Hepatocyte (in vitro differentiated cells): Measurements from ENCODE around the gene RPS21. TPM values are rescaled to one million over a fixed set of nuclear protein-coding genes. Genes with fewer than 3 reads are reported as not detected.

Experiments
- DNase-seq: peaks from one replicate; pipeline ENCODE4 v3.0.0-alpha.2; 2016; ENCODE audit warnings: low spot score
- H2AFZ ChIP-seq: fragments of 200-600 bp; sonication (generic); 2 replicates; pipeline ENCODE4 v1.6.0; 2016; ENCODE audit warnings: antibody characterized with exemption, mild to moderate bottlenecking
- H3K27ac ChIP-seq: fragments of 200-600 bp; sonication (generic); 2 replicates; pipeline ENCODE4 v1.5.1; 2016; ENCODE audit warnings: mild to moderate bottlenecking
- H3K27me3 ChIP-seq: fragments of 200-600 bp; sonication (generic); 2 replicates; pipeline ENCODE4 v1.6.1; 2016
- H3K36me3 ChIP-seq: fragments of 200-600 bp; sonication (generic); replicated peaks from 2 replicates; pipeline ENCODE4 v1.5.1; 2016; ENCODE audit warnings: low read depth; ENCODE audit not compliant: insufficient read depth
- H3K4me1 ChIP-seq: fragments of 200-600 bp; sonication (generic); 2 replicates; pipeline ENCODE4 v1.5.1; 2016; ENCODE audit warnings: mild to moderate bottlenecking, moderate library complexity; ENCODE audit not compliant: insufficient read depth
- H3K4me2 ChIP-seq: fragments of 200-600 bp; sonication (generic); 2 replicates; pipeline ENCODE4 v1.6.0; 2016
- H3K4me3 ChIP-seq: fragments of 200-600 bp; sonication (generic); 2 replicates; pipeline ENCODE4 v1.5.1; 2016; ENCODE audit warnings: mild to moderate bottlenecking
- H3K79me2 ChIP-seq: fragments of 200-600 bp; sonication (generic); 2 replicates; pipeline ENCODE4 v1.6.0; 2017; ENCODE audit warnings: mild to moderate bottlenecking
- H3K9me2 ChIP-seq: fragments of 200-600 bp; sonication (generic); replicated peaks from 2 replicates; pipeline ENCODE4 v1.6.0; 2017; ENCODE audit warnings: mild to moderate bottlenecking; ENCODE audit not compliant: insufficient read depth
- H3K9me3 ChIP-seq: fragments of 200-600 bp; sonication (generic); 2 replicates; pipeline ENCODE4 v1.5.1; 2016; ENCODE audit warnings: low read depth, mild to moderate bottlenecking
- H4K20me1 ChIP-seq: fragments of 200-600 bp; sonication (generic); 2 replicates; pipeline ENCODE4 v1.6.0; 2016; ENCODE audit warnings: mild to moderate bottlenecking; ENCODE audit not compliant: insufficient read depth, poor library complexity, severe bottlenecking
- CTCF ChIP-seq: fragments of 200-600 bp; sonication (generic); IDR thresholded peaks from 2 replicates; pipeline ENCODE4 v1.5.1; 2016; ENCODE audit warnings: antibody characterized with exemption, mild to moderate bottlenecking; ENCODE audit not compliant: poor library complexity
- EZH2 ChIP-seq: fragments of 200-600 bp; sonication (generic); IDR thresholded peaks from 2 replicates; pipeline ENCODE4 v1.6.1; 2016; ENCODE audit warnings: antibody characterized with exemption, mild to moderate bottlenecking, borderline replicate concordance
- EZH2phosphoT487 ChIP-seq: fragments of 200-600 bp; sonication (generic); IDR thresholded peaks from one replicate; pipeline ENCODE4 v1.6.1; 2018; ENCODE audit warnings: antibody characterized with exemption, mild to moderate bottlenecking, low read depth, moderate library complexity; ENCODE audit not compliant: unreplicated experiment, severe bottlenecking
- WGBS: methylation state at CpG from one replicate; pipeline ENCODE4 v1.1.6; 2016; ENCODE audit warnings: low lambda C conversion rate; ENCODE audit errors: missing lambda C conversion rate; 5-methylcytosine and 5-hydroxymethylcytosine counted together
- polyA plus RNA-seq: library from polyadenylated mRNA; unstranded; fragments of >200 nt; fragmentation: Nextera tagmentation; extraction: Ambion mirVana; gene quantifications from 2 replicates; pipeline ENCODE4 v1.2.1, GENCODE V29; 2016
- total RNA-seq: library from RNA; depleted of rRNA; stranded (reverse); fragments of >200 nt; gene quantifications from 2 replicates; pipeline ENCODE4 v1.2.3, GENCODE V29; 2014

RPS21 gene
- total and polyA plus RNA-seq, 2 experiments from 2014 or later = 460 to 1,754 TPM

GRCh38 chr20:62362991-62363919, 23.6 kb upstream of the RPS21 start:
- Histone ChIP-seq H3K9me2 (no peaks in the 10 kb centered on the region), H3K27ac (peak overlapping the region; percentile 92), H2AFZ (no peak overlapping the region), H3K9me3 (no peaks in the 10 kb centered on the region), H3K4me2 (peak overlapping the region; percentile 91), H3K4me3 (no peak overlapping the region), H3K36me3 (no peaks in the 10 kb centered on the region), H4K20me1 (peaks cover 33% of the 10 kb centered on the region), H3K4me1 (peaks cover 80% of the 10 kb centered on the region), H3K27me3 (no peaks in the 10 kb centered on the region), H3K79me2 (peaks cover 76% of the 10 kb centered on the region)
- WGBS = 64% methylated on average over 18 of the region's 20 CpGs
- TF ChIP-seq CTCF (peak; percentile 26), EZH2 (no peak), EZH2phosphoT487 (no peak)
- peak; percentile 66 for DNase-seq

GRCh38 chr20:62363920-62364851, 22.7 kb upstream of the RPS21 start:
- Histone ChIP-seq H2AFZ (no peak overlapping the region), H3K36me3 (no peaks in the 10 kb centered on the region), H4K20me1 (peaks cover 33% of the 10 kb centered on the region), H3K79me2 (peaks cover 67% of the 10 kb centered on the region), H3K27ac (peak overlapping the region; percentile 92), H3K4me2 (peak overlapping the region; percentile 91), H3K4me1 (peaks cover 80% of the 10 kb centered on the region), H3K4me3 (no peak overlapping the region), H3K9me3 (no peaks in the 10 kb centered on the region), H3K27me3 (no peaks in the 10 kb centered on the region), H3K9me2 (no peaks in the 10 kb centered on the region)
- peak; percentile 59 for DNase-seq
- TF ChIP-seq EZH2 (no peak), EZH2phosphoT487 (no peak), CTCF (no peak)
- WGBS = 66% methylated on average over 22 of the region's 22 CpGs

GRCh38 chr20:62364911-62365736, 21.8 kb upstream of the RPS21 start:
- no peak for TF ChIP-seq EZH2phosphoT487
- TF ChIP-seq CTCF = no peak
- TF ChIP-seq EZH2 = no peak

More at GRCh38 chr20:62364911-62365736, 21.8 kb upstream of the RPS21 start:
- peak overlapping the region; percentile 92 for H3K27ac ChIP-seq
- no peaks in the 10 kb centered on the region for H3K27me3 ChIP-seq
- no peak overlapping the region for H2AFZ ChIP-seq
- H3K9me3 ChIP-seq = no peaks in the 10 kb centered on the region
- H3K4me2 ChIP-seq = peak overlapping the region; percentile 91
- no peaks in the 10 kb centered on the region for H3K36me3 ChIP-seq
- H3K9me2 ChIP-seq = no peaks in the 10 kb centered on the region
- DNase-seq = peak; percentile 45
- peaks cover 33% of the 10 kb centered on the region for H4K20me1 ChIP-seq
- peak overlapping the region; percentile 28 for H3K4me3 ChIP-seq
- H3K79me2 ChIP-seq = peaks cover 59% of the 10 kb centered on the region
- 76% methylated on average over 27 of the region's 27 CpGs for WGBS
- peaks cover 82% of the 10 kb centered on the region for H3K4me1 ChIP-seq
